PFSK-1 (cell line): ENCODE measurements around the gene BCKDHB.

Experiments used
- FOXP2 ChIP-seq: optimal IDR thresholded peaks from 2 replicates; pipeline ENCODE3; 2011; ENCODE audit warnings: borderline replicate concordance, control low read depth, inconsistent platforms; ENCODE audit not compliant: insufficient read depth; ENCODE audit errors: extremely low read length, extremely low read depth
- POLR2AphosphoS5 ChIP-seq: IDR thresholded peaks from 2 replicates; pipeline ENCODE4 v1.6.1; 2012; ENCODE audit warnings: low read depth, mild to moderate bottlenecking, control low read depth, low read length, moderate library complexity
- SIN3A ChIP-seq: IDR thresholded peaks from 2 replicates; pipeline ENCODE4 v1.6.1; 2012; ENCODE audit warnings: mild to moderate bottlenecking, low read length, moderate library complexity, borderline replicate concordance; ENCODE audit not compliant: insufficient read depth
- TAF1 ChIP-seq: IDR thresholded peaks from 2 replicates; pipeline ENCODE4 v1.6.1; 2012; ENCODE audit warnings: low read length, control low read depth, borderline replicate concordance; ENCODE audit not compliant: insufficient read depth
- TF ChIP-seq, protein P1 (sequence below), 2 experiments: IDR thresholded peaks; 2 replicates each; pipeline versions ENCODE4 v1.6.1 to v1.8.0; 2011 to 2012; ENCODE audit warnings: low read depth in 2 of 2, low read length in 2 of 2, control low read depth in 1 of 2, inconsistent platforms in 1 of 2, mild to moderate bottlenecking in 1 of 2, moderate library complexity in 1 of 2; ENCODE audit not compliant: insufficient read depth in 1 of 2

DNA sequence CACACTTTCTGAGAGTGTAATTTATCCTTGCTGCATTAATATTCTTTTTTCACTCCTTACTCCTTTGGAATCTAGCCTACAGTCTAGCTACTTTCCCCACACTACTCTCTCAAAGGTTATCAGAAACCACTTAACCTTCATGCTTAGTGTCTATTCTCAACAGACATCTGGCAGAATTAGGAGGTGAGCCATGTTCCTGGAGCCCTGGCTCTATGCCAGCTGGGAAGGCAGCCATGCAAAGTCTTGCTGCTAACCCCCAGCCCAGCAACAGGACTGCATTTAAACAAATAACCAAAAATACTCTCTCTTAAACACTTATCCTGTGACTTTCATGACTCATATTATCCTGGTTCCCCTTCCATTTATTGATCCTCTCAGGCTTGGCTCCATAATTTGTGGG is 260.2 kb downstream of the BCKDHB start:
- no peak for TF ChIP-seq SIN3A
- TF ChIP-seq, protein P1, sequence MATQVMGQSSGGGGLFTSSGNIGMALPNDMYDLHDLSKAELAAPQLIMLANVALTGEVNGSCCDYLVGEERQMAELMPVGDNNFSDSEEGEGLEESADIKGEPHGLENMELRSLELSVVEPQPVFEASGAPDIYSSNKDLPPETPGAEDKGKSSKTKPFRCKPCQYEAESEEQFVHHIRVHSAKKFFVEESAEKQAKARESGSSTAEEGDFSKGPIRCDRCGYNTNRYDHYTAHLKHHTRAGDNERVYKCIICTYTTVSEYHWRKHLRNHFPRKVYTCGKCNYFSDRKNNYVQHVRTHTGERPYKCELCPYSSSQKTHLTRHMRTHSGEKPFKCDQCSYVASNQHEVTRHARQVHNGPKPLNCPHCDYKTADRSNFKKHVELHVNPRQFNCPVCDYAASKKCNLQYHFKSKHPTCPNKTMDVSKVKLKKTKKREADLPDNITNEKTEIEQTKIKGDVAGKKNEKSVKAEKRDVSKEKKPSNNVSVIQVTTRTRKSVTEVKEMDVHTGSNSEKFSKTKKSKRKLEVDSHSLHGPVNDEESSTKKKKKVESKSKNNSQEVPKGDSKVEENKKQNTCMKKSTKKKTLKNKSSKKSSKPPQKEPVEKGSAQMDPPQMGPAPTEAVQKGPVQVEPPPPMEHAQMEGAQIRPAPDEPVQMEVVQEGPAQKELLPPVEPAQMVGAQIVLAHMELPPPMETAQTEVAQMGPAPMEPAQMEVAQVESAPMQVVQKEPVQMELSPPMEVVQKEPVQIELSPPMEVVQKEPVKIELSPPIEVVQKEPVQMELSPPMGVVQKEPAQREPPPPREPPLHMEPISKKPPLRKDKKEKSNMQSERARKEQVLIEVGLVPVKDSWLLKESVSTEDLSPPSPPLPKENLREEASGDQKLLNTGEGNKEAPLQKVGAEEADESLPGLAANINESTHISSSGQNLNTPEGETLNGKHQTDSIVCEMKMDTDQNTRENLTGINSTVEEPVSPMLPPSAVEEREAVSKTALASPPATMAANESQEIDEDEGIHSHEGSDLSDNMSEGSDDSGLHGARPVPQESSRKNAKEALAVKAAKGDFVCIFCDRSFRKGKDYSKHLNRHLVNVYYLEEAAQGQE (IDR thresholded peaks at IDR 0.05; ENCODE audit: insufficient read depth in 1 of 2, low read depth in 2 of 2, low read length in 2 of 2), result no peak
- TF ChIP-seq POLR2AphosphoS5, result no peak
- no peak for TF ChIP-seq TAF1
- TF ChIP-seq FOXP2, result no peak
